ENCODE measurements around the gene S100A10.

S100A10 gene

GRCh38 chr1:151993084-151993733, 450 bp downstream of the S100A10 start:
- Mint-ChIP-seq H3K4me3 (peak overlapping the region; percentile 91 to 96 (median 94)), H3K36me3 (ENCODE audit: low read depth) (no peaks in the 10 kb centered on the region), H3K27ac (peak overlapping the region; percentile 80 to 94 (median 86)), H3K27me3 (ENCODE audit: low read depth) (peaks cover 29% of the 10 kb centered on the region), H3K4me1 (peaks cover 48% of the 10 kb centered on the region), H3K9me3 (no peaks in the 10 kb centered on the region)
- TF ChIP-seq CTCF (IDR thresholded peaks at IDR 0.05; ENCODE audit: unreplicated experiment in 3 of 3) = no peak

- Mint-ChIP-seq H3K27ac (peak overlapping the region; percentile 80 to 94 (median 86)), H3K27me3 (ENCODE audit: low read depth) (peaks cover 25% of the 10 kb centered on the region), H3K4me3 (peak overlapping the region; percentile 91 to 96 (median 94)), H3K4me1 (peaks cover 54% of the 10 kb centered on the region), H3K36me3 (ENCODE audit: low read depth) (no peaks in the 10 kb centered on the region), H3K9me3 (no peaks in the 10 kb centered on the region)
- no peak for TF ChIP-seq CTCF (IDR thresholded peaks at IDR 0.05; ENCODE audit: unreplicated experiment in 3 of 3)
These were observed 1.2 kb downstream of the S100A10 start for GRCh38 chr1:151992303-151993083.

- H3K36me3 Mint-ChIP-seq (ENCODE audit: low read depth) = no peaks in the 10 kb centered on the region
- H3K4me3 Mint-ChIP-seq = peak overlapping the region; percentile 91 to 96 (median 94)
- H3K9me3 Mint-ChIP-seq = no peaks in the 10 kb centered on the region
- TF ChIP-seq CTCF (IDR thresholded peaks at IDR 0.05; ENCODE audit: unreplicated experiment in 3 of 3) = no peak
- peaks cover 54% of the 10 kb centered on the region for H3K4me1 Mint-ChIP-seq
- H3K27ac Mint-ChIP-seq = peak overlapping the region; percentile 80 to 94 (median 86)
- H3K27me3 Mint-ChIP-seq (ENCODE audit: low read depth) = peaks cover 19% of the 10 kb centered on the region
These were observed 1.9 kb downstream of the S100A10 start for GRCh38 chr1:151991663-151992302.

GRCh38 chr1:151990856-151991198, 2.8 kb downstream of the S100A10 start:
- Mint-ChIP-seq H3K27ac (peak overlapping the region; percentile 54 to 94 (median 80)), H3K27me3 (ENCODE audit: low read depth) (peaks cover 19% of the 10 kb centered on the region), H3K36me3 (ENCODE audit: low read depth) (peaks cover 5% of the 10 kb centered on the region), H3K9me3 (no peaks in the 10 kb centered on the region), H3K4me3 (peak overlapping the region; percentile 91 to 96 (median 94)), H3K4me1 (peaks cover 60% of the 10 kb centered on the region)
- TF ChIP-seq CTCF (IDR thresholded peaks at IDR 0.05; ENCODE audit: unreplicated experiment in 3 of 3) = no peak

- Mint-ChIP-seq H3K9me3 (no peaks in the 10 kb centered on the region), H3K27me3 (ENCODE audit: low read depth) (peaks cover 19% of the 10 kb centered on the region), H3K36me3 (ENCODE audit: low read depth) (peaks cover 10% of the 10 kb centered on the region), H3K4me3 (peak overlapping the region; percentile 91 to 96 (median 94)), H3K4me1 (peaks cover 60% of the 10 kb centered on the region), H3K27ac (peak overlapping the region; percentile 54 to 94 (median 80))
- no peak for TF ChIP-seq CTCF (IDR thresholded peaks at IDR 0.05; ENCODE audit: unreplicated experiment in 3 of 3)
These were observed 3.4 kb downstream of the S100A10 start for GRCh38 chr1:151990058-151990855.
